ENCODE measurements around the gene TRMO.

Gene TRMO

GRCh38 chr9:97858826-97859225, 63.5 kb downstream of the TRMO start:
- DNase-seq (ENCODE audit: low spot score) = no peak

GRCh38 chr9:97858393-97858713, 63.9 kb downstream of the TRMO start:
- DNase-seq (ENCODE audit: low spot score) = no peak

- no peak for DNase-seq (ENCODE audit: low spot score)
Measured at GRCh38 chr9:97857606-97858392, 64.5 kb downstream of the TRMO start.

GRCh38 chr9:97856857-97857605, 65.3 kb downstream of the TRMO start:
- no peak for DNase-seq (ENCODE audit: low spot score)

GRCh38 chr9:97855899-97856298, 66.4 kb downstream of the TRMO start:
- no peak for DNase-seq (ENCODE audit: low spot score)

- DNase-seq (ENCODE audit: low spot score) = no peak
Measured at GRCh38 chr9:97855486-97855875, 66.8 kb downstream of the TRMO start.

GRCh38 chr9:97854696-97855485, 67.4 kb downstream of the TRMO start:
- DNase-seq (ENCODE audit: low spot score) = no peak

Measured in GM03348 (cell line).